ENCODE results near the gene UBE2J2.

DNA sequence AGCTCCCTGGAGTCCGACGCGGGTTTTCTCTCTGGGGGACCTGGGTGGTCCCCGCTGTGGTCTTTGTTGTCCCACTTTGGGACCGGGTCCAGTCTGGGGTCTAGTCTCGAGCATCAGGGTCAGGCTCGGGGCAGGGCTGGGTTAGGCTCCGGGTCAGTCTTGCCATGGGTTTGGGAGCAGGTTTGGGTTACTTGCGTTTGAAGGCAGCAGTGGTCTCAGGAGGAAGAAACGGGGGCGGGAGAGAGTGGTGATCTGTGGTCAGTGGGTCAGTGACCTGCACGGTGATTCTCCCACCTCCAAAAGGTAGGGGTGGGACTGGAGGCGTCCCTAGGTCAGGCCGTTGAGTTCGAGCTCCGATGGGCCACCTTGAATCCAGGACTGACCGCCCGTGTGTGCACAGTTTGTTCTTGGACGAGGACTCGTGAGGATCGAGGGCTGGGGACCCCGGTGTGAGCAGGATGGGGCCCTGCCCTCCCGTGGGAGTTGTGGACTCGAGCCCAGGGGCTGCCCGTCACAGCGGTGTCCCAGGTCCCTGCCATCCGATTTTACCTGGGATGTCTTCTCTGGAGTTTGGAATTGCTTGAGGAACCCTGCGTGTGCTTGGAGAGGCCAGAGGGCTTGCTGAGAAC is 39.4 kb downstream of the UBE2J2 start:
- TF ChIP-seq EZH2 (IDR thresholded peaks at IDR 0.05) = no peak
- TF ChIP-seq FOXP2 (optimal IDR thresholded peaks at IDR 0.05; ENCODE audit: control extremely low read depth, extremely low read length, insufficient read depth) = no peak
- no peak; the same call in 1 of the 2 replicates for TF ChIP-seq POLR2AphosphoS5 (IDR thresholded peaks at IDR 0.05; ENCODE audit: borderline replicate concordance, low read depth, low read length)
